GM19193 (cell line): Measurements from ENCODE around the gene SERGEF.

Experiments used
- POLR2A ChIP-seq: IDR thresholded peaks from 4 replicates; pipeline ENCODE4 v1.6.1; 2011; ENCODE audit not compliant: insufficient read depth, insufficient read length; ENCODE audit errors: extremely low read depth

Gene SERGEF

GRCh38 chr11:17846852-17847453 lies 165.9 kb downstream of the SERGEF start:
- TF ChIP-seq POLR2A = no peak

GRCh38 chr11:17845431-17845881 lies 167.4 kb downstream of the SERGEF start:
- TF ChIP-seq POLR2A = no peak

GRCh38 chr11:17840101-17840548 lies 172.7 kb downstream of the SERGEF start:
- no peak for TF ChIP-seq POLR2A

GRCh38 chr11:17839450-17839849 lies 173.4 kb downstream of the SERGEF start:
- TF ChIP-seq POLR2A = no peak

GRCh38 chr11:17838102-17838501 lies 174.7 kb downstream of the SERGEF start:
- TF ChIP-seq POLR2A = no peak

- TF ChIP-seq POLR2A = no peak
Observed at GRCh38 chr11:17831883-17832282, 181.0 kb downstream of the SERGEF start.

- no peak for TF ChIP-seq POLR2A
Observed at GRCh38 chr11:17831228-17831627, 181.6 kb downstream of the SERGEF start.

- no peak for TF ChIP-seq POLR2A
Observed at GRCh38 chr11:17828311-17828751, 184.5 kb downstream of the SERGEF start.

- TF ChIP-seq POLR2A = no peak
Observed at GRCh38 chr11:17827006-17827405, 185.8 kb downstream of the SERGEF start.

- TF ChIP-seq POLR2A = no peak
Observed at GRCh38 chr11:17822401-17822781, 190.5 kb downstream of the SERGEF start.

- no peak for TF ChIP-seq POLR2A
Observed at GRCh38 chr11:17821648-17822400, 191.0 kb downstream of the SERGEF start.

GRCh38 chr11:17816232-17816931 lies 196.5 kb downstream of the SERGEF start:
- TF ChIP-seq POLR2A = no peak

- no peak for TF ChIP-seq POLR2A
Observed at GRCh38 chr11:17814546-17814945, 198.3 kb downstream of the SERGEF start.

- TF ChIP-seq POLR2A = no peak
Observed at GRCh38 chr11:17813391-17814059, 199.3 kb downstream of the SERGEF start.

- TF ChIP-seq POLR2A = no peak
Observed at GRCh38 chr11:17812865-17813187, 200.0 kb downstream of the SERGEF start.
